ENCODE results near the gene ZSCAN21.

The ZSCAN21 gene

GRCh38 chr7:100101016-100101862, 51.7 kb downstream of the ZSCAN21 start, which contains the start of the genes AP4M1 and MCM7:
Gene AP4M1 (plus strand): TSS chr7:100101643. CDS start chr7:100101715, 72 bp downstream.
Gene MCM7 (minus strand): TSS chr7:100101397. CDS start chr7:100101294, 103 bp downstream.
- DNase-seq: peak; percentile 96

- DNase-seq: no peak
These were observed 53.6 kb downstream of the ZSCAN21 start for GRCh38 chr7:100102950-100103840.

DNA sequence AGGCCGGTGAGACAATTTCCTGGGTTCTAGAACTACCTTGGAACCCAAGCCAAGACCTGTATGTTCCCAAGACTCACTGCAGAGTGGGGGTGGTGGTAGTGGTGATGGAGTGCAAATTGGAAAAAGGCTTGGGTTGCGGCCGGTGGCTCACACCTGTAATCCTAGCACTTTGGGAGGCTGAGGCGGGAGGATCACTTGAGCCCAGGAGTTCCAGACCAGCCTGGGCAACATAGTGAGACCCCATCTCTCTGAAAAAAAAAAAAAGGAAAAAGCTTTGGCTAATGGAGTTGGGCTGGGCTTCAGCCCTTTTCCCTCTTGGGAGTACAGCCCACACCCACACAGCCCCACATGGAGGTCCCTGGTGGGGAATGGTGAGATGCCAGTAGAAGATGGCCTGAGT, 56.0 kb downstream of the ZSCAN21 start:
- no peak for DNase-seq

DNA sequence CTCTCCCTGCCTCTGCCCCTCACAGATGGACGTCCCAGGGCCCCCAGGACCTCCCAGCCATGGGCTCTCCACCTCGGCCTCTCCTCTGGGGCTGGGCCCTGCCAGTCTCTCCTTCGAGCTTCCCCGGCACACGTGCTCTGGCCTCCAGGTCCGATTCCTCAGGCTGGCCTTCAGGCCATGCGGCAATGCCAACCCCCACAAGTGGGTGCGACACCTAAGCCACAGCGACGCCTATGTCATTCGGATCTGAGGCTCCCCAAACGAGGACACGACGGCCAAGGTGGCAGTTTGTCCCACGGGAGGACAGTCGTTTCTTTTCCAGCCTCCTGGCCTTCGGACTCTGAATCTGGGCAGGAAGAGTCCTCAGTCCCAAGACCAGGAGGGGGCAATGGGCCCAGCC, 57.1 kb downstream of the ZSCAN21 start:
- DNase-seq: no peak

GRCh38 chr7:100107125-100107737, 57.7 kb downstream of the ZSCAN21 start:
- DNase-seq: no peak

- no peak for DNase-seq
These were observed 58.3 kb downstream of the ZSCAN21 start for GRCh38 chr7:100107890-100108289.

DNA sequence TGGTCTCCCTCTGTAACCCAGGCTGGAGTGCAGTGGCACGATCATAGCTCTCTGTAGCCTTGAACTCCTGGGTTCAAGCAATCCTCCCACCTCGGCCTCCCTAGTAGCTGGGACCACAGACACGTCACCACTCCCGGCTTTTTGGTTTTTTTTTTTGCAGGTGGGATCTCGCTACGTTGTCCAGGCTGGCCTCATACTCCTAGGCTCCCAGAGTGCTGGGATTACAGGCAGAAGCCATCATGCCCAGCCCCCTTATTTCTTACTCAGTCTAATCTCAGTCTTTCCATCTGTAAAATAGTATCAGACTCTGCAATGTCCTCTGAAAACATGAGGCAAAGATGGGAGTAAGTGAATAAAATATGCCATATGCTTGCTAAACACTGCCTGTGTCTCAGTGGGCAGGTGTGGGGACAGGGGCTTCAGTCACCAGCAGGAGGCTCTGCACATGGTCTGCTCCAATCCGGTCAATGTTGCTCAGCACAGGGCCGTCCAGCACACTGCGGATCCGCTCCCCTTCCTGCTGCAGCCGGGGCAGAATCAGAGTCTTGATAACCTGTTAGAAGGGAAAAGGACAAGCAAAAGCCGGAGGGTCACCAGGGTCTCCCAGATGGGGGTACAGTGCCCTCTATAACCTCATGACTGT, 60.1 kb downstream of the ZSCAN21 start:
- no peak for DNase-seq

- DNase-seq: no peak
These were observed 61.6 kb downstream of the ZSCAN21 start for GRCh38 chr7:100111156-100111555.

- DNase-seq: no peak
These were observed 62.3 kb downstream of the ZSCAN21 start for GRCh38 chr7:100111914-100112313.

Data from NCI-H2081 treated with DMSO at 0.1 percent for 48 hours (cell line).